A673 (cell line): ENCODE data around the gene VGLL2.

ENCODE experiments used
- CTCF ChIP-seq: fragments of 300-800, 200-600 bp; sonication (generic); conservative IDR thresholded peaks from 2 replicates; pipeline ENCODE4 v1.5.1; 2017; ENCODE audit warnings: low read depth, mild to moderate bottlenecking, antibody characterized with exemption, low read length, moderate library complexity, mixed read lengths
- EZH2 ChIP-seq: fragments of 200-600 bp; sonication (generic); IDR thresholded peaks from 2 replicates; pipeline ENCODE4 v1.6.1; 2017; ENCODE audit warnings: borderline replicate concordance, low read depth, mild to moderate bottlenecking, mixed read lengths, antibody characterized with exemption, low read length; ENCODE audit not compliant: poor library complexity, severe bottlenecking

- TF ChIP-seq CTCF (0 out of 2 replicates have a peak, but pooled peaks have one; percentile 19), EZH2 (peak; percentile 66)
Observed at GRCh38 chr6:117265410-117266256, at the start of gene VGLL2.
